ENCODE results near the gene ATAT1. TPM values are rescaled to one million over a fixed set of nuclear protein-coding genes. Genes with fewer than 3 reads are reported as not detected.

ATAT1 gene
- total and polyA plus RNA-seq, 2 of the 13 experiments (the other 11 are each of a cell fraction or from before 2014, with no cell fraction given): 9.2 to 23.6 TPM

DNA sequence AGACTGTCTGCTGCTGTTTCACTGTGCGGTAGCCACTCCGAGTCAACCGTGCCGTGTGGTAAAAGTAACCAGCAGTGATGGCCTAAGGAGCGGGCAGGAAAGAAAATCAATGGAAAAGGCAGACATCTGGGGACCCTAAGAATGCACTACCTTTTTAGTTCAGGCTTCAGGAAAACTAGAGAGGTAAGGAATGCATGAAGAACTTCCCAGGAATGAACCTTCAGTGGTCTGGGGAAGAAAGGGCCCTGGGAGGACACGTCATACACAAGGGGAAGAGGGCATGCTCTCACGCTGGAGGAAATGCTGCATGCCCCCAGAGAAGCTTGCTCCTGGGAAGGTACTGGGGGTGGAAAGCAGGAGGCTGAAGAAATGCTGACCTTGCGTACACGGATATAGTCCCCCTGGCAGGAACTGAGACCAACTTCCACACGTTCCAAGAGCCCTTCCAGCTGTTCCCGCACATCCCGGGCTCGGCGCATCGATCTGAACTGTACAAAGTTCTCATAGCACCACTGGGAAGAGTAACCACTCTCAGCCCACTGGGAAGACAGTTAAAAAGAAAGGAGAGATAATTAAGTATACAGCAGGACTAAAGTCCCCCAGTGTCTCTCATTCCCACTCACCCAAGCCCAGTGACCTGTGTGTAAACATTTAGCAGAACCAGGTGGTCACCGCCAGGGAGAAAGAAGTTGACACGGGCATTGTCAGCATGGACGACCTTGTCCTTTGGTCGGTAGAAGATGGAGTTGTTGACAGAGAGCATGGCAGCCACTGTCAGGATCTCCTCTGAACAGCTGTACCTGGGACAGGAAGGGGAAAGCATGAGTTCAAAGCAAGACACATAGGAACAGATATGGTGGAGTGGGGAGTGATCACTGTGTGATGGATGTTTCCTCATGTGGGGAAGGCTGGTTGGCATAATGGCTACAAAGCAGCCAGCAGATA lies 28.4 kb downstream of the ATAT1 start (continued):
- TF ChIP-seq CTCF (CRISPR knock-in tag; IDR thresholded peaks at IDR 0.05): peak; percentile 40
- peak; percentile 90; the same call in 1 of the 2 replicates for TF ChIP-seq FOXK1 (CRISPR knock-in tag; IDR thresholded peaks at IDR 0.05; ENCODE audit: borderline replicate concordance, low read depth)
- TF ChIP-seq CHD4 (IDR thresholded peaks at IDR 0.05; ENCODE audit: borderline replicate concordance, low read length): peak; percentile 59; the same call in 1 of the 2 replicates
- peak; percentile 38; the same call in 1 of the 2 replicates for TF ChIP-seq ZBTB7A (CRISPR knock-in tag; IDR thresholded peaks at IDR 0.05)
- peak; percentile 63 for TF ChIP-seq PITX1 (CRISPR knock-in tag; IDR thresholded peaks at IDR 0.05)
- 0 out of 2 replicates have a peak, but pooled peaks have one; percentile 18 for TF ChIP-seq NFYC (CRISPR knock-in tag; IDR thresholded peaks at IDR 0.05)
- no peak for TF ChIP-seq ZNF24 (IDR thresholded peaks at IDR 0.05)
- peak; percentile 49; the same call in 1 of the 2 replicates for TF ChIP-seq ZNF772 (CRISPR knock-in tag; IDR thresholded peaks at IDR 0.05)
- TF ChIP-seq CAMTA2 (CRISPR knock-in tag; IDR thresholded peaks at IDR 0.05; ENCODE audit: borderline replicate concordance): no peak
- peak; percentile 55; the same call in 1 of the 2 replicates for TF ChIP-seq ZBTB21 (CRISPR knock-in tag; IDR thresholded peaks at IDR 0.05)
- no peak for TF ChIP-seq JDP2 (CRISPR knock-in tag; IDR thresholded peaks at IDR 0.05; ENCODE audit: borderline replicate concordance)
- peak; percentile 82 for TF ChIP-seq NR2F6 (IDR thresholded peaks at IDR 0.05)
- TF ChIP-seq NR2F6 (CRISPR knock-in tag; IDR thresholded peaks at IDR 0.05): peak; percentile 92
- no peak for TF ChIP-seq NKX3-1 (CRISPR knock-in tag; IDR thresholded peaks at IDR 0.05)
- peak; percentile 94; the same call in 1 of the 2 replicates for TF ChIP-seq ZNF607 (CRISPR knock-in tag; IDR thresholded peaks at IDR 0.05; ENCODE audit: borderline replicate concordance)
- no peak for TF ChIP-seq E2F5 (CRISPR knock-in tag; conservative IDR thresholded peaks at IDR 0.05)
- TF ChIP-seq ZKSCAN5 (CRISPR knock-in tag; IDR thresholded peaks at IDR 0.05): no peak
- TF ChIP-seq MBNL3 (CRISPR knock-in tag; conservative IDR thresholded peaks at IDR 0.05): no peak
- TF ChIP-seq ZNF136 (CRISPR knock-in tag; IDR thresholded peaks at IDR 0.05; ENCODE audit: low read depth): 0 out of 2 replicates have a peak, but pooled peaks have one; percentile 80
- no peak for TF ChIP-seq TBX3 (IDR thresholded peaks at IDR 0.05; ENCODE audit: borderline replicate concordance)
- TF ChIP-seq ZNF34 (CRISPR knock-in tag; IDR thresholded peaks at IDR 0.05; ENCODE audit: borderline replicate concordance): no peak
- peak; percentile 63; the same call in 1 of the 2 replicates for TF ChIP-seq MIER2 (CRISPR knock-in tag; IDR thresholded peaks at IDR 0.05)
- TF ChIP-seq HMGXB4 (CRISPR knock-in tag; IDR thresholded peaks at IDR 0.05; ENCODE audit: borderline replicate concordance in 1 of 2, low read depth in 1 of 2): peak; percentile 68 to 77; a peak in 3 of 4 replicates
- TF ChIP-seq REL (CRISPR knock-in tag; conservative IDR thresholded peaks at IDR 0.05): no peak
- TF ChIP-seq ZNF670 (CRISPR knock-in tag; IDR thresholded peaks at IDR 0.05; ENCODE audit: borderline replicate concordance): 0 out of 2 replicates have a peak, but pooled peaks have one; percentile 45
